NB4 (cell line): Measurements from ENCODE around the gene TAS2R19.

Experiments used
- POLR2A ChIP-seq: IDR thresholded peaks from 2 replicates; pipeline ENCODE4 v1.6.1; 2011; ENCODE audit warnings: mild to moderate bottlenecking; ENCODE audit not compliant: insufficient read length; ENCODE audit errors: extremely low read depth
- TF ChIP-seq, protein P1 (sequence below): IDR thresholded peaks from one replicate; pipeline ENCODE4 v1.5.1; 2012; ENCODE audit warnings: low read depth, low read length

GRCh38 chr12:10994307-10994706 lies 28.1 kb downstream of the TAS2R19 start:
- TF ChIP-seq, protein P1, sequence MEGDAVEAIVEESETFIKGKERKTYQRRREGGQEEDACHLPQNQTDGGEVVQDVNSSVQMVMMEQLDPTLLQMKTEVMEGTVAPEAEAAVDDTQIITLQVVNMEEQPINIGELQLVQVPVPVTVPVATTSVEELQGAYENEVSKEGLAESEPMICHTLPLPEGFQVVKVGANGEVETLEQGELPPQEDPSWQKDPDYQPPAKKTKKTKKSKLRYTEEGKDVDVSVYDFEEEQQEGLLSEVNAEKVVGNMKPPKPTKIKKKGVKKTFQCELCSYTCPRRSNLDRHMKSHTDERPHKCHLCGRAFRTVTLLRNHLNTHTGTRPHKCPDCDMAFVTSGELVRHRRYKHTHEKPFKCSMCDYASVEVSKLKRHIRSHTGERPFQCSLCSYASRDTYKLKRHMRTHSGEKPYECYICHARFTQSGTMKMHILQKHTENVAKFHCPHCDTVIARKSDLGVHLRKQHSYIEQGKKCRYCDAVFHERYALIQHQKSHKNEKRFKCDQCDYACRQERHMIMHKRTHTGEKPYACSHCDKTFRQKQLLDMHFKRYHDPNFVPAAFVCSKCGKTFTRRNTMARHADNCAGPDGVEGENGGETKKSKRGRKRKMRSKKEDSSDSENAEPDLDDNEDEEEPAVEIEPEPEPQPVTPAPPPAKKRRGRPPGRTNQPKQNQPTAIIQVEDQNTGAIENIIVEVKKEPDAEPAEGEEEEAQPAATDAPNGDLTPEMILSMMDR, result no peak
- TF ChIP-seq POLR2A, result no peak
